H1 (cell line): ENCODE results near the gene OR6C6. TPM values are rescaled to one million over a fixed set of nuclear protein-coding genes. Genes with fewer than 3 reads are reported as not detected.
A peak's percentile ranks its signal among the peaks of the same experiment; 100 is the strongest.

Experiments used
- CTCF ChIA-PET: fragments of 300-600 bp; sonication (Branson Sonifier 250); formaldehyde crosslinking; loops from one replicate; lab custom pipeline; 2021; ENCODE audit not compliant: partially characterized antibody; lab: Charles Lee
- POLR2A ChIA-PET: fragments of 300-600 bp; sonication (Branson Sonifier 250); formaldehyde crosslinking; loops from one replicate; lab custom pipeline; 2021; ENCODE audit warnings: inconsistent platforms; ENCODE audit not compliant: partially characterized antibody; lab: Charles Lee
- DNase-seq, 2 experiments: peaks; one replicate each; pipeline versions ENCODE4 v3.0.0 to v3.0.0-alpha.2; 2010 to 2022; ENCODE audit warnings: low spot score in 2 of 2, low read depth in 1 of 2, mixed read lengths in 1 of 2
- FAIRE-seq: peaks from 2 replicates; lab custom pipeline; 2011; peaks lifted over from hg19 to GRCh38; lab: Jason Lieb, UNC
- H2AFZ ChIP-seq: 2 replicates; pipeline ENCODE4 v1.8.1; 2012; ENCODE audit warnings: low read length, inconsistent platforms
- H2AK5ac ChIP-seq: 2 replicates; pipeline ENCODE4 v1.6.1; 2013; ENCODE audit warnings: low read depth, low read length
- H2BK120ac ChIP-seq: replicated peaks from 2 replicates; pipeline ENCODE3; 2013; ENCODE audit warnings: low read depth, low read length, inconsistent platforms
- H2BK12ac ChIP-seq: 2 replicates; pipeline ENCODE4 v1.6.1; 2013; ENCODE audit warnings: low read depth, low read length
- H2BK15ac ChIP-seq: 2 replicates; pipeline ENCODE4 v1.6.1; 2013; ENCODE audit warnings: low read length
- H2BK20ac ChIP-seq: 2 replicates; pipeline ENCODE4 v1.6.1; 2013; ENCODE audit warnings: low read length
- H2BK5ac ChIP-seq: 2 replicates; pipeline ENCODE4 v1.6.1; 2013; ENCODE audit warnings: low read depth, low read length
- H3K14ac ChIP-seq: 2 replicates; pipeline ENCODE4 v1.6.1; 2013; ENCODE audit warnings: inconsistent platforms; ENCODE audit not compliant: insufficient read length
- H3K18ac ChIP-seq: 2 replicates; pipeline ENCODE4 v1.6.1; 2013; ENCODE audit warnings: low read length; ENCODE audit errors: extremely low read depth
- H3K23ac ChIP-seq: 2 replicates; pipeline ENCODE4 v1.6.1; 2013; ENCODE audit warnings: inconsistent platforms; ENCODE audit not compliant: insufficient read length
- H3K23me2 ChIP-seq: 2 replicates; pipeline ENCODE4 v1.6.1; 2013; ENCODE audit warnings: low read depth, low read length
- H3K27ac ChIP-seq: 2 replicates; pipeline ENCODE4 v1.6.1; 2011; ENCODE audit warnings: low read depth, low read length, inconsistent platforms
- H3K27me3 ChIP-seq, 4 experiments: replicated peaks in 1 of 4; 1 replicate in 1 of 4; 2 replicates in 3 of 4; pipeline versions ENCODE4 v1.6.1 to v1.8.1; 2011 to 2013; ENCODE audit warnings: low read length in 3 of 4, mild to moderate bottlenecking in 3 of 4, inconsistent platforms in 2 of 4, mixed read lengths in 2 of 4, moderate library complexity in 1 of 4; ENCODE audit not compliant: control insufficient read depth in 3 of 4, insufficient read depth in 3 of 4; ENCODE audit errors: extremely low read depth in 1 of 4
- H3K36me3 ChIP-seq, 4 experiments: 2 replicates each; pipeline versions ENCODE4 v1.6.1 to v1.8.1; 2011 to 2013; ENCODE audit warnings: mild to moderate bottlenecking in 4 of 4, low read length in 3 of 4, moderate library complexity in 2 of 4, control low read depth in 1 of 4, inconsistent platforms in 1 of 4; ENCODE audit not compliant: insufficient read depth in 4 of 4, control insufficient read depth in 2 of 4
- H3K4ac ChIP-seq: replicated peaks from 2 replicates; pipeline ENCODE3; 2013; ENCODE audit warnings: low read length, low read depth, mixed read lengths, inconsistent platforms; ENCODE audit not compliant: insufficient read length
- H3K4me1 ChIP-seq, 4 experiments: replicated peaks in 1 of 4; 1 replicate in 1 of 4; 2 replicates in 3 of 4; pipeline versions ENCODE4 v1.6.1 to v1.8.1; 2011 to 2013; ENCODE audit warnings: low read length in 3 of 4, inconsistent platforms in 2 of 4, mixed read lengths in 1 of 4; ENCODE audit not compliant: insufficient read depth in 4 of 4, control insufficient read depth in 3 of 4
- H3K4me2 ChIP-seq, 2 experiments: 2 replicates each; pipeline versions ENCODE4 v1.6.1 to v1.8.1; 2011 to 2013; ENCODE audit warnings: low read depth in 2 of 2, low read length in 2 of 2, control low read depth in 1 of 2, inconsistent platforms in 1 of 2, mild to moderate bottlenecking in 1 of 2; ENCODE audit not compliant: insufficient read depth in 1 of 2
- H3K4me3 ChIP-seq, 4 experiments: fragments of 200-600, 300-600 bp in 1 of 4; sonication (generic), shearing (Covaris generic), sonication (Bioruptor Twin) in 1 of 4; 2 replicates each; pipeline versions ENCODE4 v1.5.1 to v1.8.1; 2011 to 2016; ENCODE audit warnings: low read length in 4 of 4, low read depth in 3 of 4, control low read depth in 2 of 4, inconsistent platforms in 2 of 4, mild to moderate bottlenecking in 2 of 4, mixed read lengths in 1 of 4, moderate library complexity in 1 of 4; ENCODE audit not compliant: insufficient read depth in 2 of 4; ENCODE audit errors: extremely low read depth in 1 of 4
- H3K56ac ChIP-seq: replicated peaks from 2 replicates; pipeline ENCODE3; 2013; ENCODE audit warnings: low read depth, mild to moderate bottlenecking, mixed read lengths, low read length, inconsistent platforms; ENCODE audit not compliant: insufficient read length
- H3K79me1 ChIP-seq: 2 replicates; pipeline ENCODE4 v1.6.1; 2013; ENCODE audit warnings: low read depth, low read length, control low read depth
- H3K79me2 ChIP-seq, 2 experiments: 2 replicates each; pipeline versions ENCODE4 v1.6.1 to v1.8.1; 2012 to 2013; ENCODE audit warnings: low read length in 2 of 2, mild to moderate bottlenecking in 2 of 2, inconsistent platforms in 1 of 2; ENCODE audit not compliant: insufficient read depth in 2 of 2, control insufficient read depth in 1 of 2
- H3K9ac ChIP-seq, 4 experiments: replicated peaks in 1 of 4; 1 replicate in 1 of 4; 2 replicates in 3 of 4; pipeline versions ENCODE4 v1.6.1 to v1.8.1; 2011 to 2013; ENCODE audit warnings: low read depth in 3 of 4, low read length in 3 of 4, control low read depth in 2 of 4, mild to moderate bottlenecking in 2 of 4, moderate library complexity in 2 of 4, inconsistent platforms in 1 of 4; ENCODE audit errors: extremely low read depth in 1 of 4
- H3K9me3 ChIP-seq, 2 experiments: 2 replicates each; pipeline versions ENCODE4 v1.6.1 to v1.8.1; 2012 to 2013; ENCODE audit warnings: mild to moderate bottlenecking in 2 of 2, moderate library complexity in 2 of 2, control low read depth in 1 of 2, inconsistent platforms in 1 of 2, low read depth in 1 of 2, low read length in 1 of 2, mixed read lengths in 1 of 2; ENCODE audit not compliant: insufficient read depth in 2 of 2
- H4K20me1 ChIP-seq, 2 experiments: replicated peaks in 1 of 2; 2 replicates each; pipeline versions ENCODE3 to v1.8.1; 2011 to 2013; ENCODE audit warnings: inconsistent platforms in 2 of 2, low read length in 2 of 2, mild to moderate bottlenecking in 1 of 2; ENCODE audit not compliant: insufficient read depth in 2 of 2, control insufficient read depth in 1 of 2
- H4K5ac ChIP-seq: 2 replicates; pipeline ENCODE4 v1.6.1; 2013; ENCODE audit warnings: low read length, low read depth, mixed read lengths, inconsistent platforms; ENCODE audit not compliant: insufficient read length
- H4K8ac ChIP-seq: 2 replicates; pipeline ENCODE4 v1.8.0; 2013; ENCODE audit warnings: mild to moderate bottlenecking, moderate library complexity, low read length, inconsistent platforms; ENCODE audit not compliant: insufficient read depth; ENCODE audit errors: extremely low read depth
- H4K91ac ChIP-seq: replicated peaks from 2 replicates; pipeline ENCODE3; 2013; ENCODE audit warnings: low read length, mixed read lengths, inconsistent platforms; ENCODE audit not compliant: insufficient read length
- CBX5 ChIP-seq: fragments of 300-800, 300-1000 bp; sonication (generic); IDR thresholded peaks from 2 replicates; pipeline ENCODE4 v1.7.1; 2016; ENCODE audit warnings: antibody characterized with exemption, low read length, low read depth
- CHD1 ChIP-seq: IDR thresholded peaks from 2 replicates; pipeline ENCODE4 v1.6.1; 2012; ENCODE audit warnings: low read depth, low read length, improper control_type of control experiment
- EGR1 ChIP-seq: IDR thresholded peaks from 2 replicates; pipeline ENCODE4 v1.6.1; 2011; ENCODE audit warnings: low read depth, low read length, borderline replicate concordance
- JUN ChIP-seq: IDR thresholded peaks from 2 replicates; pipeline ENCODE4 v1.6.1; 2011; ENCODE audit warnings: low read depth, mild to moderate bottlenecking, improper control_type of control experiment, low read length
- KDM5A ChIP-seq: fragments of 200-600 bp; IDR thresholded peaks from 2 replicates; pipeline ENCODE4 v1.7.1; 2012; ENCODE audit warnings: mild to moderate bottlenecking, low read length, inconsistent platforms, mixed read lengths
- MAFK ChIP-seq: IDR thresholded peaks from 2 replicates; pipeline ENCODE4 v1.6.1; 2012; ENCODE audit warnings: low read depth, mild to moderate bottlenecking, improper control_type of control experiment, low read length
- SP1 ChIP-seq: IDR thresholded peaks from 2 replicates; pipeline ENCODE4 v1.6.1; 2011; ENCODE audit warnings: low read depth, low read length
- SUZ12 ChIP-seq: fragments of 200-600 bp; sonication (generic); IDR thresholded peaks from 2 replicates; pipeline ENCODE4 v1.6.1; 2012; ENCODE audit warnings: mild to moderate bottlenecking, inconsistent platforms, low read length, moderate library complexity, mixed read lengths
- TAF1 ChIP-seq: IDR thresholded peaks from 2 replicates; pipeline ENCODE4 v1.6.1; 2011; ENCODE audit warnings: mild to moderate bottlenecking, low read depth, low read length
- ZNF274 ChIP-seq: IDR thresholded peaks from 2 replicates; pipeline ENCODE4 v1.7.0; 2012; ENCODE audit warnings: low read length, borderline replicate concordance; ENCODE audit errors: extremely low read depth
- WGBS, 2 experiments: shearing (Covaris generic) in 1 of 2; methylation state at CpG; one replicate each; pipeline versions ENCODE4 v1.1.6 to v1.1.7; 2013 to 2015; ENCODE audit warnings: low lambda C conversion rate in 2 of 2, mixed read lengths in 2 of 2, inconsistent platforms in 1 of 2, low coverage in 1 of 2, missing lambda C conversion rate in 1 of 2; ENCODE audit not compliant: insufficient replicate concordance in 2 of 2, insufficient coverage in 1 of 2, insufficient read length in 1 of 2; ENCODE audit errors: extremely low coverage in 1 of 2, missing lambda C conversion rate in 1 of 2; 5-methylcytosine and 5-hydroxymethylcytosine counted together
- long read RNA-seq, 2 experiments: library from RNA in 1 of 2; library from capped mRNA in 1 of 2; stranded (forward); transcript quantifications; one replicate each; pipeline ENCODE4 v2.0.0, GENCODE V29; 2021; ENCODE audit warnings: inconsistent platforms in 1 of 2
- polyA minus RNA-seq, 3 experiments: library from RNA; depleted of rRNA, polyadenylated mRNA; stranded (reverse); fragments of >200 nt; gene quantifications; 1 replicate in 2 of 3; 2 replicates in 1 of 3; pipeline ENCODE4 v1.2.3, GENCODE V29; 2011
- polyA plus RNA-seq, 7 experiments: library from polyadenylated mRNA; depleted of rRNA in 3 of 7; stranded (reverse) in 5 of 7; unstranded in 2 of 7; fragments of >200 nt in 5 of 7; fragments of 200-250 nt in 2 of 7; gene quantifications; 1 replicate in 5 of 7; 2 replicates in 1 of 7; 4 replicates in 1 of 7; pipeline versions ENCODE4 v1.2.1 to v1.2.3, GENCODE V29; 2011 to 2013; ENCODE audit warnings: missing spikeins in 2 of 7, mixed read lengths in 2 of 7
- total RNA-seq: library from RNA; stranded (reverse); fragmentation: NEBNext Ultra II Directional; extraction: Animal tissue kit (Norgen Biotek cat#: 25700); gene quantifications from 2 replicates; pipeline ENCODE4 v1.2.1, GENCODE V29; 2021
- TF ChIP-seq, protein P1 (sequence below): IDR thresholded peaks from 2 replicates; pipeline ENCODE4 v1.6.1; 2011; ENCODE audit warnings: low read depth, mild to moderate bottlenecking, low read length; ENCODE audit not compliant: insufficient read depth
- TF ChIP-seq, protein P2 (sequence below): IDR thresholded peaks from 2 replicates; pipeline ENCODE4 v1.6.1; 2011; ENCODE audit warnings: low read length, improper control_type of control experiment

OR6C6 gene
- total RNA-seq, result not detected in 2 replicates
- polyA plus RNA-seq (2011; rRNA removed), result not detected in 2 replicates
- polyA plus RNA-seq (2011; cell fraction: cytosol; rRNA removed), result not detected
- not detected for polyA plus RNA-seq (2011; cell fraction: nucleus; rRNA removed)
- not detected in 4 replicates for polyA plus RNA-seq (2012, experiment 1 of 2)
- polyA plus RNA-seq (2012, experiment 2 of 2), result not detected
- not detected for polyA plus RNA-seq (2013, experiment 1 of 2)
- not detected for polyA plus RNA-seq (2013, experiment 2 of 2)
- not detected in 2 replicates for polyA minus RNA-seq (2011; rRNA and poly(A)+ RNA removed)
- not detected for polyA minus RNA-seq (2011; cell fraction: cytosol; rRNA and poly(A)+ RNA removed)
- polyA minus RNA-seq (2011; cell fraction: nucleus; rRNA and poly(A)+ RNA removed), result not detected
- long read RNA-seq, experiment 1, result 0 reads
- long read RNA-seq, experiment 2, result 0 reads

DNA sequence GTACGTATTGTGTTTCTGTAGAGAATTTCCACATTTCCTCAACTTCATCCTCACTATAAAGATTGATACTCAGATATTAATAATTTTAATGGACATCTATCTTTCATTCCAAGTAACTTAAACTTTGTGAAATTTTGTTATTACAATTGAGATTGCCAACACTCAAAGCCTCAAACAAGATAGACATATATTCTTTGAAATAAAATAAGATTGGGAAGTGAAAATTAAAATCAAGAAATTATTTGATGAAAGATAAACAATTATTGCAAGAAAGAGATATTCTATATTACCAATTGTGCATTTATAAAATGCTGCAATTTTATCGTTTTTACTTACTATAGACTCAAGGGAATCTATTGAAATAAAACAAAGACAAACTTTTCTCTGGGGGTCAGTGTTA, at the start of gene OR6C6:
TSS of gene OR6C6 (minus strand) at position 101 of the 400 bp plus-strand sequence. CDS start 1,337 bp downstream, outside the sequence.
- Histone ChIP-seq H3K23me2 (no peaks in the 10 kb centered on the region), H3K79me2 (no peaks in the 10 kb centered on the region), H2AK5ac (no peak within 1 kb of the TSS), H3K4me1 (no peaks in the 10 kb centered on the region), H3K14ac (no peak within 1 kb of the TSS), H4K91ac (no peak within 1 kb of the TSS), H3K27me3 (no peaks in the 10 kb centered on the region), H3K4me2 (no peak within 1 kb of the TSS), H4K8ac (no peak within 1 kb of the TSS), H3K9ac (peak within 1 kb of the TSS in 1 of 4 experiments; percentile 8; a peak in 1 of 7 replicates), H3K4me3 (no peak within 1 kb of the TSS), H2BK12ac (no peak within 1 kb of the TSS), H3K27ac (no peak within 1 kb of the TSS), H3K4ac (no peak within 1 kb of the TSS), H4K20me1 (no peaks in the 10 kb centered on the region), H3K23ac (no peak within 1 kb of the TSS), H3K56ac (no peak within 1 kb of the TSS), H2BK15ac (no peak within 1 kb of the TSS), H3K36me3 (no peaks in the 10 kb centered on the region), H2AFZ (no peak within 1 kb of the TSS), H2BK20ac (no peak within 1 kb of the TSS), H3K18ac (no peak within 1 kb of the TSS), H2BK120ac (no peak within 1 kb of the TSS), H3K9me3 (no peaks in the 10 kb centered on the region), H3K79me1 (no peaks in the 10 kb centered on the region), H2BK5ac (no peak within 1 kb of the TSS), H4K5ac (no peak within 1 kb of the TSS)
- ChIA-PET CTCF (no interaction called here), POLR2A (no interaction called here)
- WGBS, 2 experiments, result 97% methylated on average over 2 of the region's 2 CpGs; no CpG with 5 or more reads in 1 of the 2 experiments
- FAIRE-seq (no peak), DNase-seq (no peak)
- no peak for TF ChIP-seq SUZ12
- TF ChIP-seq KDM5A, result no peak
- no peak for TF ChIP-seq TAF1
- TF ChIP-seq, protein P1, sequence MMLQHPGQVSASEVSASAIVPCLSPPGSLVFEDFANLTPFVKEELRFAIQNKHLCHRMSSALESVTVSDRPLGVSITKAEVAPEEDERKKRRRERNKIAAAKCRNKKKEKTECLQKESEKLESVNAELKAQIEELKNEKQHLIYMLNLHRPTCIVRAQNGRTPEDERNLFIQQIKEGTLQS, result no peak
- TF ChIP-seq CHD1, result no peak
- TF ChIP-seq MAFK, result no peak
- no peak for TF ChIP-seq ZNF274
- no peak for TF ChIP-seq JUN
- TF ChIP-seq, protein P2, sequence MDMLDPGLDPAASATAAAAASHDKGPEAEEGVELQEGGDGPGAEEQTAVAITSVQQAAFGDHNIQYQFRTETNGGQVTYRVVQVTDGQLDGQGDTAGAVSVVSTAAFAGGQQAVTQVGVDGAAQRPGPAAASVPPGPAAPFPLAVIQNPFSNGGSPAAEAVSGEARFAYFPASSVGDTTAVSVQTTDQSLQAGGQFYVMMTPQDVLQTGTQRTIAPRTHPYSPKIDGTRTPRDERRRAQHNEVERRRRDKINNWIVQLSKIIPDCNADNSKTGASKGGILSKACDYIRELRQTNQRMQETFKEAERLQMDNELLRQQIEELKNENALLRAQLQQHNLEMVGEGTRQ, result no peak
- TF ChIP-seq CBX5, result no peak
- no peak for TF ChIP-seq EGR1
- no peak for TF ChIP-seq SP1
